ENCODE results near the gene ITGB3BP.

The ITGB3BP gene

DNA sequence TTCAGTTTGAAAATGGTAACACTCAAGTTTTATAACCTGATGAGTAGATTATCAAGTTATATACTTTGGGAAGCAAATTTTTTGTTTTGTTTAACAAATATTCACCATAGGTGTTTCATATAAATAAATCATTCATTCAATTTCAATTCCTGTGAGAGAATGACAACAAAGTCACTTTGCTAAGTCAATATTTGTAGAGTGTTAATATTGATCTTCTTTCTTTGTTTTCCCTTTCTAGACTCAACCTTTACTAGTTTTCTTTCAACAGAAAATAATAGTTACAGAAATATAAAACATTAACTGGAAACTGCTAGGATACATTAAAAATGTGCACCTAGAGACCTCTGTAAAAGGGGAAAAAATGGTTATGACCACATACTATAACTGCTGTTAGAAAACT is 11.4 kb upstream of the ITGB3BP start:
- no peak for DNase-seq (ENCODE audit: low read depth)
- TF ChIP-seq, protein P1, sequence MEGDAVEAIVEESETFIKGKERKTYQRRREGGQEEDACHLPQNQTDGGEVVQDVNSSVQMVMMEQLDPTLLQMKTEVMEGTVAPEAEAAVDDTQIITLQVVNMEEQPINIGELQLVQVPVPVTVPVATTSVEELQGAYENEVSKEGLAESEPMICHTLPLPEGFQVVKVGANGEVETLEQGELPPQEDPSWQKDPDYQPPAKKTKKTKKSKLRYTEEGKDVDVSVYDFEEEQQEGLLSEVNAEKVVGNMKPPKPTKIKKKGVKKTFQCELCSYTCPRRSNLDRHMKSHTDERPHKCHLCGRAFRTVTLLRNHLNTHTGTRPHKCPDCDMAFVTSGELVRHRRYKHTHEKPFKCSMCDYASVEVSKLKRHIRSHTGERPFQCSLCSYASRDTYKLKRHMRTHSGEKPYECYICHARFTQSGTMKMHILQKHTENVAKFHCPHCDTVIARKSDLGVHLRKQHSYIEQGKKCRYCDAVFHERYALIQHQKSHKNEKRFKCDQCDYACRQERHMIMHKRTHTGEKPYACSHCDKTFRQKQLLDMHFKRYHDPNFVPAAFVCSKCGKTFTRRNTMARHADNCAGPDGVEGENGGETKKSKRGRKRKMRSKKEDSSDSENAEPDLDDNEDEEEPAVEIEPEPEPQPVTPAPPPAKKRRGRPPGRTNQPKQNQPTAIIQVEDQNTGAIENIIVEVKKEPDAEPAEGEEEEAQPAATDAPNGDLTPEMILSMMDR (conservative IDR thresholded peaks at IDR 0.05; ENCODE audit: low read depth, low read length), result no peak
- H3K4me3 ChIP-seq (ENCODE audit: low read length), result no peak overlapping the region

DNA sequence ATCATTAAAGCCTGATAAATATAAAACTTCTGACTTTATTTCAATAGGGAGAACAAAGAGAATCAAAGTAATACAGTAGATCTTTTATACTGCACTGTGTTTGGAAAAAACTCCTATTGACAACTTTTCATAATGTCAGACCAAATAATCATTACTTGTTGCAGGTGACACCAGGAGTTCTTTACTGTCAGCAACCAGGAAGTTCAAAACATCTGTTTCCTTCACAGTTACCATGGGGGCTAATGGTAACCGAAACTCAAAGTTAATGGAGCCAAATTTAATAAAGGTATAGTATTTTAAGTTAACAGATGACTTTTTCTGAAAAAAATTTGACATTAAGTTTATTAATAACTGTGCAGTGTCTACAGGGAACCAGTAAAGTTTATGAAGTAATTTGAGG is 10.9 kb upstream of the ITGB3BP start:
- TF ChIP-seq, protein P1 (conservative IDR thresholded peaks at IDR 0.05; ENCODE audit: low read depth, low read length), result no peak
- DNase-seq (ENCODE audit: low read depth), result no peak
- no peak overlapping the region for H3K4me3 ChIP-seq (ENCODE audit: low read length)

DNA sequence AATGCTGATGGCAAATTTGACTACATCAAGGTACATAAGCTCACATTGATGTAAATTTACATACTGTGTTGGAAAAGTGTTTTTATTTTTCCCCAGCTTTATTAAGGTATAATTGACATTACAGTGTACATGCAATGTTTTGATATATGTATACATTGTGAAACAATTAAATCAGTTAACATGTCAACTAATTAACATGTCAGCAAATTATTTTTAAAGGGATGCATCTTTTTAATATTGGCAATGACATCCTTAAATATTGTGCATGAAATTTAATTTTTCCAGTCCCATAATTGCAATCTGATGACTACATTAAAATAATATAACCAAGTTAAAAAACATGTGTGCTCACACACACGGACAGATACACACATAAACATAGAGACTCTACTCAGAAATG is 9.7 kb upstream of the ITGB3BP start:
- DNase-seq (ENCODE audit: low read depth), result no peak
- H3K4me3 ChIP-seq (ENCODE audit: low read length), result no peak overlapping the region
- TF ChIP-seq, protein P1 (conservative IDR thresholded peaks at IDR 0.05; ENCODE audit: low read depth, low read length), result no peak

DNA sequence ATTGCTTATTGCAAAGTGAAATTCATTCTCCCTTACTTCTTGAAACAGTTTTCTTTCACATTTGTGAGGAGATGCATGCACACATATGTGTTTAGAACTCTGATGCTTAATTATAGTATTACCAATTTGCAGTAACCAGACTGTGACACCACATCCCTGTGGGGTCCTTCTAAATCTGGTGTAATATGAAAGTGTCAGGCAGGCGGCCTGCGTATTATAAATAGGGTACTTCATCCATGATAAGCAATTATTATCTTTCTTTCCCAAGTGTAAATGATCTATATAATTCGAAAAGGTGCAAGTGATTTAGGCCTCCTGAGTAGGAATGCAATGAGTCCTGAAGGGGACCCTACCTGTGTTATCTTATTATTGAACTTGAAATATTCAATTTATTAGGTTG is 1.2 kb upstream of the ITGB3BP start:
- H3K4me3 ChIP-seq (ENCODE audit: low read length), result peak overlapping the region; percentile 90
- TF ChIP-seq, protein P1 (conservative IDR thresholded peaks at IDR 0.05; ENCODE audit: low read depth, low read length), result no peak
- no peak for DNase-seq (ENCODE audit: low read depth)

DNA sequence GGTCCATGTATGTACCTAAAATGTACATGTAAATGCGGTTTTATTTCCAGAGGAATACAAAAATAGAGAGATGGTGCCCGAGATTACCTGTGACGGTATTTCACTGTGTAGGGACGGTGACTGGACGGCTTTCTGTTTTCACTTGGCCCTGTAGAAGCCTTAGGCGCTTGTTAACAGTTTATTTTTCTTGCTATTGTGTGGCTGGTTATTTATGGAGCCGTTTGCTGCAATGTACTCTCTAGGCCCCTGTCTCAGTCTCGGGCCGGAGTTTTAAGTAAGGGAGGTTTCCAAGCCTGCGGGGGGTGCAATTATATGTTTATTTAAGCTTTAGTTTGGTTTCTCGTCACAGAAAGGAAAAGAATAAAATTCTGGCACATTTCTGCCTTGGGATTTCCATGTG is 713 bp upstream of the ITGB3BP start:
- no peak for DNase-seq (ENCODE audit: low read depth)
- TF ChIP-seq, protein P1 (conservative IDR thresholded peaks at IDR 0.05; ENCODE audit: low read depth, low read length), result no peak
- H3K4me3 ChIP-seq (ENCODE audit: low read length), result peak overlapping the region; percentile 90

DNA sequence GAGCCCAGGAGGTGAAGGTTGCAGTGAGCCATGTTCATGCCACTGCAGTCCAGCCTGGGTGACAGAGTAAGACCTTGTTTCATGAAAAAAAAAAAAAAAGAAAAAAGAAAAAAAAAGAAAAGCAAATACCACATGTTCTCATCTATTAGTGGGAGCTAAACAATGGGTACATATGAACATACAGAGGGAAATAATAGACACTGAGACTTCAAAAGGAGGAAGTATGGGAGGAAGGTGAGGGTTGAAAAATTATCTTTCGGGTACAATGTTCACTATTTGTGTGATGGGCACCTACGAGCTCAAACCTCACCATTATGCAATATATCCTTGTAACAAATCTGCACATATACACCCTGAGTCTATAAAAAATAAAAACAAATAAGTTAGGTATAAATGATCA is 6.4 kb downstream of the ITGB3BP start:
- no peak for DNase-seq (ENCODE audit: low read depth)
- TF ChIP-seq, protein P1 (conservative IDR thresholded peaks at IDR 0.05; ENCODE audit: low read depth, low read length), result no peak
- H3K4me3 ChIP-seq (ENCODE audit: low read length), result no peak overlapping the region

DNA sequence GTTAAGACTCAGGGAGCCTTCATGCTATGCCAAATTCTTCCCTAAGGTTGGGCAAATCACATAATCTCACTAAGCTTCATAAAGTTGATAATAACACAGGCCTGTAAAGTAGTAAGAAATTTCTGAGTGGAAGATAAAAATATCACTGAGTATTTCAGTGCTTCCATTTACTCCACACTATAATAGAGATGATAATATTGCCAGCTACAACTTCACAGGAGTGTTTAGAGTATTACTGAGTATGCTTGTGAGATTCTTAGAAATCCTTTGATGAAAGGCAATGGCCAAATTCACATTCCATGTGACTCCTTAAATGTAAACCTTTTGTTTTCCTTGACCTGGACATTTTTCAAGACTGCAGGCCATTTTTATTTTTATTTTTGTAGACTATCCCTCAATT is 10.4 kb downstream of the ITGB3BP start:
- no peak for DNase-seq (ENCODE audit: low read depth)
- TF ChIP-seq, protein P1 (conservative IDR thresholded peaks at IDR 0.05; ENCODE audit: low read depth, low read length), result no peak

More for the DNA sequence above, 10.4 kb downstream of the ITGB3BP start:
- H3K4me3 ChIP-seq (ENCODE audit: low read length), result no peak overlapping the region
